Thymus (tissue), 11 donors: ENCODE results near the gene RAPGEF2. TPM values are rescaled to one million over a fixed set of nuclear protein-coding genes. Genes with fewer than 3 reads are reported as not detected.

Experiments
- DNase-seq, 9 donors: peaks; one replicate each; pipeline ENCODE4 v3.0.0-alpha.2; 2013; ENCODE audit warnings: low spot score in 9 of 9, low read depth in 6 of 9, missing footprints in 1 of 9
- H3K27ac ChIP-seq, 2 donors: one replicate each; pipeline ENCODE4 v1.5.1; 2013; ENCODE audit warnings: control low read depth in 1 of 2, low read depth in 1 of 2, low read length in 1 of 2, mild to moderate bottlenecking in 1 of 2, moderate library complexity in 1 of 2
- H3K27me3 ChIP-seq, 2 donors: one replicate each; pipeline ENCODE4 v1.5.1; 2013; ENCODE audit warnings: low read length in 1 of 2; ENCODE audit not compliant: control insufficient read depth in 2 of 2, insufficient read depth in 1 of 2
- H3K36me3 ChIP-seq, 2 donors: one replicate each; pipeline ENCODE4 v1.5.1; 2013; ENCODE audit warnings: low read length in 1 of 2, mild to moderate bottlenecking in 1 of 2, moderate library complexity in 1 of 2; ENCODE audit not compliant: control insufficient read depth in 2 of 2, insufficient read depth in 2 of 2
- H3K4me1 ChIP-seq, 2 donors: one replicate each; pipeline ENCODE4 v1.5.1; 2013; ENCODE audit warnings: low read length in 2 of 2; ENCODE audit not compliant: control insufficient read depth in 2 of 2, insufficient read depth in 2 of 2
- H3K4me3 ChIP-seq, 2 donors: one replicate each; pipeline ENCODE4 v1.5.1; 2013; ENCODE audit warnings: low read length in 2 of 2, control low read depth in 1 of 2, mild to moderate bottlenecking in 1 of 2
- H3K9me3 ChIP-seq, 2 donors: one replicate each; pipeline ENCODE4 v1.5.1; 2013; ENCODE audit warnings: low read length in 1 of 2, mild to moderate bottlenecking in 1 of 2; ENCODE audit not compliant: control insufficient read depth in 2 of 2, insufficient read depth in 1 of 2
- WGBS: extraction: QIAGEN DNeasy Blood & Tissue Kit; methylation state at CpG from one replicate; pipeline ENCODE4 v1.1.7; 2013; 5-methylcytosine and 5-hydroxymethylcytosine counted together
- polyA plus RNA-seq: library from polyadenylated mRNA; stranded (reverse); fragments of 200-250 nt; gene quantifications from one replicate; pipeline ENCODE4 v1.2.3, GENCODE V29; 2013
- total RNA-seq: library from RNA; stranded (reverse); fragments of 120-200 nt; gene quantifications from one replicate; pipeline ENCODE4 v1.2.4, GENCODE V29; 2013
- donor health status: healthy.

The RAPGEF2 gene
- total and polyA plus RNA-seq, 2 donors: 7.9 to 23.6 TPM

GRCh38 chr4:159258889-159259560 is 156.1 kb downstream of the RAPGEF2 start:
- Histone ChIP-seq H3K27ac (no peak overlapping the region), H3K36me3 (no peaks in the 10 kb centered on the region), H3K9me3 (no peaks in the 10 kb centered on the region), H3K27me3 (no peaks in the 10 kb centered on the region), H3K4me1 (no peaks in the 10 kb centered on the region), H3K4me3 (no peak overlapping the region)
- 99% methylated on average over 4 of the region's 4 CpGs for WGBS
- DNase-seq: no peak

DNA sequence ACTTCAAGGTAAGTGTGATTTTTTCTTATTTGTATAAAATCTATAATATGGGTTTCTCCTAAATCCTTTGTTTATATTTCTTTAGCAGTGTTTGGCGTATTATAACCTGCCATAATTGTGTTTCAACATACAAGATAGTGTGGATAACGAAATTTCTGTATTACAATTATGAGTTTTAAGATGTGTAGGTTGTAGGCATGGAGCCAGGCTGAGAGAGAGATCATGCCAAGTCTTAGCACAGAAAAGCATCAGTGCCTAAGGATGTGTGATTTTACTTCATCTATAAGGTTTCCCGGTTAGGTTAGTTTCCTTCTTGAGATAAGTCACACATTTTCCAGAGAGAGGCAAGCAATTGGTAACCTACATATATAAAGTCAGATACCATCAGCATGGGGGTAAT is 161.2 kb downstream of the RAPGEF2 start:
- no peaks in the 10 kb centered on the region for H3K4me1 ChIP-seq
- no peaks in the 10 kb centered on the region for H3K27me3 ChIP-seq
- 96% methylated on average over 3 of the region's 3 CpGs for WGBS
- no peaks in the 10 kb centered on the region for H3K36me3 ChIP-seq
- no peaks in the 10 kb centered on the region for H3K9me3 ChIP-seq
- H3K27ac ChIP-seq: no peak overlapping the region
- H3K4me3 ChIP-seq: no peak overlapping the region
- DNase-seq: no peak

DNA sequence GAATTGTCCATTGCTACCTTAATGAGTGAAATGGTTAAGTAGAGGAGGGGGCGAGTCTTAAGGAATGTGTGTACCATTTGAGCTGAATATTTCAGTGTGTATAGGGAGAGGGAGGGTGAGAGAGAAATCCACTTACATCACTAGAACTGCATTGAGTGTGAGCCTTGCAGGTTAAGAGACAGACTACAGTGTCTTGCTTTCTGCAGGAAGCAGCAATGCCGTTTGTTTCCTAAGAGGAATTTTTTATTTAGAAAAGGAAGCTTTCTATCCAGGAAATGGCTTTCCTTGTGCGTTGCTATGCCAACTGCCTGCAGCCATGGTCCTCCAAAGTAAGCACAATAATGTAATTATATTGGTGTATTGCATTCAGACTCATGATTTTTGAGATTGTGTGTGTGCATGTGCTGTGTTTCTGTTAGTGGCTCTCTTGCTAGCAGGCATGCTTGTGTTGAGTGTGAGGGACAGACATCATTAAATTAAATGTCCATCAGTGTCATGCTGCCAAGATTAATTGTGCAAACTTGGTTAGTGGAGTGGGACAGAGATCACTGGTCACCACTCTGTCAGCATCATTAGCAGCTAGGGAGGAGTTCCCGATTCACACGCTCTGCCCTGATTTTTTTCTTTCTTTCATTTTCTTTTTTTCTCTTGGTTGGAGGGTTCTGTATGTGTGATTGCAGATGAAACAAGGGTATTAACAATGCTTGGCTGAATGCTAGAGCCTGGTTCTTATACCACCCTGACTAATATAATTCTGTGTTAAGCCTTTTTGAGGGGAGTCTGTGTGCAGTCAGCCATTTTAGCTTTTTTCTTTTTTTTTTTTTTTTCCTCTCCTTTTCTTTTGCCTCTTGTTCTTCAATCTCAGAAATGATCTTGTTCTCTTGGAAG is 164.3 kb downstream of the RAPGEF2 start:
- H3K27me3 ChIP-seq: no peaks in the 10 kb centered on the region
- DNase-seq: no peak
- no peaks in the 10 kb centered on the region for H3K9me3 ChIP-seq
- no peak overlapping the region for H3K27ac ChIP-seq
- 77% methylated on average over 5 of the region's 5 CpGs for WGBS
- H3K4me1 ChIP-seq: no peaks in the 10 kb centered on the region
- H3K36me3 ChIP-seq: no peaks in the 10 kb centered on the region
- no peak overlapping the region for H3K4me3 ChIP-seq

GRCh38 chr4:159267869-159268285 is 165.0 kb downstream of the RAPGEF2 start:
- H3K4me3 ChIP-seq: no peak overlapping the region
- H3K27ac ChIP-seq: no peak overlapping the region
- no peaks in the 10 kb centered on the region for H3K9me3 ChIP-seq
- no peaks in the 10 kb centered on the region for H3K36me3 ChIP-seq
- no peaks in the 10 kb centered on the region for H3K4me1 ChIP-seq
- H3K27me3 ChIP-seq: no peaks in the 10 kb centered on the region
- no peak for DNase-seq
- 95% methylated on average over 5 of the region's 5 CpGs for WGBS

- Histone ChIP-seq H3K27me3 (no peaks in the 10 kb centered on the region), H3K4me1 (no peaks in the 10 kb centered on the region), H3K36me3 (no peaks in the 10 kb centered on the region), H3K9me3 (no peaks in the 10 kb centered on the region), H3K27ac (no peak overlapping the region), H3K4me3 (no peak overlapping the region)
- DNase-seq: no peak
- WGBS: 99% methylated on average over 4 of the region's 4 CpGs
Observed at GRCh38 chr4:159268607-159269006, 165.7 kb downstream of the RAPGEF2 start.

GRCh38 chr4:159269116-159269515 is 166.2 kb downstream of the RAPGEF2 start:
- no peak for DNase-seq
- no peaks in the 10 kb centered on the region for H3K27me3 ChIP-seq
- H3K36me3 ChIP-seq: no peaks in the 10 kb centered on the region
- no peak overlapping the region for H3K27ac ChIP-seq
- no peaks in the 10 kb centered on the region for H3K9me3 ChIP-seq
- WGBS: 98% methylated on average over 10 of the region's 10 CpGs
- no peak overlapping the region for H3K4me3 ChIP-seq
- H3K4me1 ChIP-seq: no peaks in the 10 kb centered on the region

GRCh38 chr4:159269956-159270355 is 167.1 kb downstream of the RAPGEF2 start:
- Histone ChIP-seq H3K4me3 (no peak overlapping the region), H3K27me3 (no peaks in the 10 kb centered on the region), H3K36me3 (no peaks in the 10 kb centered on the region), H3K9me3 (no peaks in the 10 kb centered on the region), H3K4me1 (no peaks in the 10 kb centered on the region), H3K27ac (no peak overlapping the region)
- DNase-seq: no peak

DNA sequence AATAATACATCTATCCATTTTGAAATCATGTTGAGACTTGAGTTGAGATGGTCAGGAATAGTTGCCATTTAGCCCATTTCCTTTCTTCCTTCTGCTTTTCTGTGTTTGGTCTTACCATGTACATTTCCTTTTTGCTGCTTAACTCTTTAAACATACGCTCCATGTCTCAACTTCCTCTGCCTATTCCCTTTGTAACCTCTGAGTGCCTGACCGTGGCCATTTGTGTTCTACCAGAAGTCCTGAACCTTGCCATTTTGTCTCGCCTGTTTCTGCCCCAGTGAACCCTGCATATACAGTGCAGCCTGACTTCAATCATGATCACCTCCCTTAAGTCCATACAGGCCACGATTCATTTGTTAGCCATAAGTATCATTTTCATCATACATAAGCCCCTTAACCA is 169.0 kb downstream of the RAPGEF2 start:
- no peaks in the 10 kb centered on the region for H3K36me3 ChIP-seq
- no peak overlapping the region for H3K27ac ChIP-seq
- H3K4me1 ChIP-seq: no peaks in the 10 kb centered on the region
- no peaks in the 10 kb centered on the region for H3K27me3 ChIP-seq
- no peak for DNase-seq
- 84% methylated on average over 4 of the region's 4 CpGs for WGBS
- no peak overlapping the region for H3K4me3 ChIP-seq
- no peaks in the 10 kb centered on the region for H3K9me3 ChIP-seq

DNA sequence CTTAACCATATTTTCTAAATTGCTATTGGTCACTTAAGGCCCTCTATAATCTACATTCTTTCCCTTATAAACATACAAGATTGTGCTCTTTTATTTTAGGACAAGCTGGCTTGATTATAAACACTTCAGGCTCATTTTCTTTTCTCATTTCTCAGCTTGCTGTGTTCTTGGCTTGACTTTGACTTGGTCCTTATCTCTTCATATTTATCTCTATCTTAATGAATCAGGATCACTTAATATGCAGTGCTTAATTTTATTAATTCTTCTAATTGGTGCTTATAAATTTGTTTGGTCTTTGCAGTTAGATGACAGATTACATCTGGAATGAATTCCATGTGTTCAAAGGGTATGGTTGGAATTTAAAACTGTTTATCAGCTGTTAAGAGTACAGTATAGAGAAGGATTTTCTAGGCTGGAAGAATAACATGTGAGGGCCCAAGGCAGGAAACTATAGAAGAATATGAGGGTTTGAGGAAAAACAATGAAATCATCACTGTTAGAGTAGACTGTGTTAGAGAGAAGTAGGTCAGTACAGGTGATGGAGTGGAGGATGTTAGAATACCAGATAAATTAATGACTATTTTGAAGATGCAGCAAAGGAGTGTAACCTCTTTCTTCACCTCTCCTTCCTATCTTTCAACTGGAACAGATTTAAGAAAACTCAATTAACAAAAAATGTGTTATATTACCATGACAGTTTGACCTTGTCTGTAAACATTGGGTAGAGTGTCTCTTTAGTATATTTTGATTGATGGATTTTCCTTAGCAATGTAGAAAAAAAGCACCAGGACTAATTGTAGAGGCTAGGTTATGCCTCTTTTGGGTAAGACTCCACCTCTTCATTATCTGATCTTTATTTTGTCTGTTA is 169.6 kb downstream of the RAPGEF2 start:
- no peak for DNase-seq
- no peak overlapping the region for H3K27ac ChIP-seq
- H3K36me3 ChIP-seq: no peaks in the 10 kb centered on the region
- H3K4me1 ChIP-seq: no peaks in the 10 kb centered on the region
- H3K4me3 ChIP-seq: no peak overlapping the region
- H3K9me3 ChIP-seq: no peaks in the 10 kb centered on the region
- H3K27me3 ChIP-seq: no peaks in the 10 kb centered on the region
